Erythroblast (primary cell): ENCODE results near the gene DNAJB1.

Experiments
- GATA1 ChIP-seq: IDR thresholded peaks from 2 replicates; pipeline ENCODE4 v1.6.1; 2011; ENCODE audit warnings: low read depth, mild to moderate bottlenecking, control low read depth, low read length, moderate library complexity
- POLR2A ChIP-seq: IDR thresholded peaks from 2 replicates; pipeline ENCODE4 v1.6.1; 2011; ENCODE audit warnings: mild to moderate bottlenecking, low read length

- no peak for TF ChIP-seq POLR2A
- no peak for TF ChIP-seq GATA1
Observed at GRCh38 chr19:14477418-14478112, 40.6 kb downstream of the DNAJB1 start.
